PC-3 (cell line): ENCODE results near the gene GDPD5. TPM values are rescaled to one million over a fixed set of nuclear protein-coding genes. Genes with fewer than 3 reads are reported as not detected.

Experiments used
- ATAC-seq: fragments of 200-7000 bp; cut with Tn5 transposase; 2 replicates; pipeline ENCODE4 v1.9.1; 2020; ENCODE audit warnings: mild to moderate bottlenecking, moderate library complexity
- BruUV-seq: library from RNA; stranded (reverse); fragments of 400-500 nt; replicated peaks from 2 replicates; lab custom pipeline; 2021; lab: Mats Ljungman, UMichigan
- CTCF ChIA-PET: fragments of 300-600 bp; sonication (Branson Sonifier 250); formaldehyde crosslinking; loops from one replicate; lab custom pipeline; 2022; ENCODE audit warnings: antibody characterized with exemption; lab: Charles Lee
- POLR2A ChIA-PET: fragments of 300-600 bp; sonication (Branson Sonifier 250); formaldehyde crosslinking; loops from one replicate; lab custom pipeline; 2022; ENCODE audit warnings: antibody characterized with exemption; ENCODE audit not compliant: unreplicated experiment; lab: Charles Lee
- DNase-seq: peaks from one replicate; pipeline ENCODE4 v3.0.0-alpha.2; 2015
- H2AFZ ChIP-seq: fragments of 300-600 bp; sonication (generic); 2 replicates; pipeline ENCODE4 v1.6.0; 2016; ENCODE audit warnings: antibody characterized with exemption, low read length
- H3F3A ChIP-seq: fragments of 300-600 bp; sonication (generic); one replicate; pipeline ENCODE4 v1.6.0; 2017; ENCODE audit warnings: antibody characterized with exemption, low read length, control low read depth, mild to moderate bottlenecking; ENCODE audit not compliant: unreplicated experiment
- H3K27ac ChIP-seq: fragments of 300-600 bp; sonication (generic); 2 replicates; pipeline ENCODE4 v1.5.1; 2016; ENCODE audit warnings: mild to moderate bottlenecking, low read length
- H3K27me3 ChIP-seq: fragments of 300-600 bp; sonication (generic); 2 replicates; pipeline ENCODE4 v1.6.1; 2016; ENCODE audit warnings: low read length, mixed read lengths
- H3K36me3 ChIP-seq: fragments of 300-600 bp; sonication (generic); 2 replicates; pipeline ENCODE4 v1.6.1; 2016; ENCODE audit warnings: low read depth, mixed run types, low read length, mixed read lengths
- H3K4me1 ChIP-seq: fragments of 300-600 bp; sonication (generic); 2 replicates; pipeline ENCODE4 v1.5.1; 2016; ENCODE audit warnings: low read length; ENCODE audit not compliant: insufficient read depth
- H3K4me2 ChIP-seq: fragments of 300-600 bp; sonication (generic); 2 replicates; pipeline ENCODE4 v1.6.0; 2016; ENCODE audit warnings: low read length
- H3K4me3 ChIP-seq: fragments of 300-600 bp; sonication (generic); 2 replicates; pipeline ENCODE4 v1.5.1; 2016; ENCODE audit warnings: mild to moderate bottlenecking, low read length, mixed read lengths
- H3K79me2 ChIP-seq: fragments of 300-600 bp; sonication (generic); 2 replicates; pipeline ENCODE4 v1.6.1; 2017; ENCODE audit warnings: low read length, mixed read lengths
- H3K9ac ChIP-seq: fragments of 300-600 bp; sonication (generic); 2 replicates; pipeline ENCODE4 v1.6.0; 2016; ENCODE audit warnings: mild to moderate bottlenecking, low read length
- H3K9me2 ChIP-seq: fragments of 300-600 bp; sonication (generic); replicated peaks from 2 replicates; pipeline ENCODE4 v1.6.1; 2016; ENCODE audit warnings: mixed run types, low read length, mixed read lengths
- H3K9me3 ChIP-seq: fragments of 300-600 bp; sonication (generic); 2 replicates; pipeline ENCODE4 v1.6.1; 2016; ENCODE audit warnings: low read length, mixed read lengths
- H4K20me1 ChIP-seq: fragments of 300-600 bp; sonication (generic); 2 replicates; pipeline ENCODE4 v1.6.1; 2016; ENCODE audit warnings: low read length, mixed read lengths
- CTCF ChIP-seq: fragments of 300-600 bp; sonication (generic); conservative IDR thresholded peaks from 2 replicates; pipeline ENCODE4 v1.5.1; 2017; ENCODE audit warnings: antibody characterized with exemption, low read depth, mild to moderate bottlenecking, low read length
- EZH2 ChIP-seq: fragments of 300-600 bp; sonication (generic); IDR thresholded peaks from one replicate; pipeline ENCODE4 v1.6.1; 2017; ENCODE audit warnings: antibody characterized with exemption, mild to moderate bottlenecking, low read length; ENCODE audit not compliant: unreplicated experiment
- EZH2phosphoT487 ChIP-seq: fragments of 300-600 bp; sonication (generic); IDR thresholded peaks from 2 replicates; pipeline ENCODE4 v1.6.1; 2018; ENCODE audit warnings: mild to moderate bottlenecking, antibody characterized with exemption, low read length, borderline replicate concordance
- intact Hi-C: fragments of 100-400 bp; cut with micrococcal nuclease; formaldehyde crosslinking; loops from 2 replicates; pipeline ENCODE4 v1.9.0; 2023
- total RNA-seq: library from RNA; depleted of rRNA; stranded (reverse); fragments of >200 nt; gene quantifications from 2 replicates; pipeline ENCODE4 v1.2.3, GENCODE V29; 2014

The GDPD5 gene
- total RNA-seq, 1 experiment from 2014 or later: 21.4 TPM

GRCh38 chr11:75388386-75389275, 137.1 kb downstream of the GDPD5 start:
- H3K9me3 ChIP-seq: no peaks in the 10 kb centered on the region
- H3K4me3 ChIP-seq: no peak overlapping the region
- H3K4me2 ChIP-seq: peak overlapping the region; percentile 48
- no peaks in the 10 kb centered on the region for H4K20me1 ChIP-seq
- peak overlapping the region; percentile 8; the same call in 1 of the 2 replicates for H3K27ac ChIP-seq
- TF ChIP-seq EZH2 (no peak), EZH2phosphoT487 (no peak), CTCF (peak; percentile 98)
- H3K9ac ChIP-seq: no peak overlapping the region; the same call in 1 of the 2 replicates
- no peaks in the 10 kb centered on the region for H3K36me3 ChIP-seq
- H3F3A ChIP-seq: peaks cover 11% of the 10 kb centered on the region
- H3K4me1 ChIP-seq: peaks cover 41% of the 10 kb centered on the region
- no peaks in the 10 kb centered on the region for H3K9me2 ChIP-seq
- peak overlapping the region; percentile 77 for H2AFZ ChIP-seq
- BruUV-seq: no TSS peak
- DNase-seq (peak; percentile 95), ATAC-seq (peak; percentile 40)
- ChIA-PET POLR2A (no interaction called here), CTCF (interaction anchor here (0.6 to 1.7 kb wide), 5 partner anchors 12 to 143 kb away, joined by 3 to 6 read pairs (median 5); partner anchors contain the start of gene GDPD5)
- H3K79me2 ChIP-seq: no peaks in the 10 kb centered on the region
- intact Hi-C loops: loop anchor here (1.0 to 2.0 kb wide), 5 partner anchors 18 to 144 kb away; no protein-coding TSS in a partner anchor
- no peaks in the 10 kb centered on the region for H3K27me3 ChIP-seq

DNA sequence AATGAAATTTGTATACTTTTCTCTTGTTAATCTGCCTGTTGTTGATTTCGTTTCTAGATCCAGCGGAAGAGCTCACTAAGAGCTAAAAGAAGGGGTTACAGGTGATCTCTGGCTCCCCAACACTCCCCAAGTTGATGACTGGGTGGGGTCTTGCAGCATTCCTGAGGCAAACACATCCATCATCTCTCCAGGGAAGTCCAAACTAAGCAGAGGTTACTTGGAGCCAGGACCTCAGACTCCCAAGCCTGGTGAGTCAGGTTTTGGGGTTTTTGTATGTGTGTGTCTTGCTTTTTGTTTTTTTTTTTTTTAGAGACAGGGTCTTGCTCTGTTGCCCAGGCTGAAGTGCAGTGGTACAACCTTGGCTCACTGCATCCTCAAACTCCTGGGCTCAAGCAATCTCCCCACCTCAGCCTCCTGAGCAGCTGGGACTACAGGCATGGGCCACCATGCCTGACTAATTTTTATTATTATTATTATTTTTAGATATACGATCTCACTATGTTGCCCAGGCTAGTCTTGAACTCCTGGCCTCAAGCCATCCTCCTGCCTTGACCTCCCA, 137.9 kb downstream of the GDPD5 start:
- POLR2A ChIA-PET: no interaction called here
- CTCF ChIA-PET: interaction anchor here (0.6 to 1.7 kb wide), 6 partner anchors 13 to 144 kb away, joined by 3 to 11 read pairs (median 5); partner anchors contain the start of gene GDPD5
- H3K27me3 ChIP-seq: no peaks in the 10 kb centered on the region
- BruUV-seq: no TSS peak
- no peak overlapping the region for H3K9ac ChIP-seq
- H2AFZ ChIP-seq: no peak overlapping the region
- no peak for TF ChIP-seq EZH2
- TF ChIP-seq EZH2phosphoT487: no peak
- no peak for TF ChIP-seq CTCF
- H3K9me3 ChIP-seq: no peaks in the 10 kb centered on the region
- H3K36me3 ChIP-seq: no peaks in the 10 kb centered on the region
- peaks cover 11% of the 10 kb centered on the region for H3F3A ChIP-seq
- H3K4me2 ChIP-seq: no peak overlapping the region
- no peak for ATAC-seq
- H3K27ac ChIP-seq: no peak overlapping the region
- H4K20me1 ChIP-seq: no peaks in the 10 kb centered on the region
- no peak for DNase-seq
- H3K4me3 ChIP-seq: no peak overlapping the region
- no peaks in the 10 kb centered on the region for H3K9me2 ChIP-seq
- H3K4me1 ChIP-seq: peaks cover 41% of the 10 kb centered on the region
- intact Hi-C loops: loop anchor here (1.0 to 2.0 kb wide), 5 partner anchors 19 to 144 kb away; no protein-coding TSS in a partner anchor
- H3K79me2 ChIP-seq: no peaks in the 10 kb centered on the region
